NCI-H1694 treated with DMSO at 0.1 percent for 48 hours (cell line): ENCODE measurements around the gene NEO1.
A peak's percentile ranks its signal among the peaks of the same experiment; 100 is the strongest.

Source experiments
- DNase-seq: peaks from one replicate; lab custom pipeline; 2025; lab: John Stamatoyannopoulos, UW

The NEO1 gene

GRCh38 chr15:73031648-73032047 lies 20.6 kb upstream of the NEO1 start:
- DNase-seq: no peak

- no peak for DNase-seq
These were observed 18.7 kb upstream of the NEO1 start for GRCh38 chr15:73033611-73034010.

GRCh38 chr15:73034221-73034620 lies 18.0 kb upstream of the NEO1 start:
- peak; percentile 74 for DNase-seq

- peak; percentile 34 for DNase-seq
These were observed 17.0 kb upstream of the NEO1 start for GRCh38 chr15:73035221-73035620.

- DNase-seq: no peak
These were observed 14.0 kb upstream of the NEO1 start for GRCh38 chr15:73038220-73038619.

- DNase-seq: no peak
These were observed 6.2 kb upstream of the NEO1 start for GRCh38 chr15:73046073-73046472.

GRCh38 chr15:73047882-73048281 lies 4.4 kb upstream of the NEO1 start:
- no peak for DNase-seq

GRCh38 chr15:73048624-73049295 lies 3.5 kb upstream of the NEO1 start:
- no peak for DNase-seq

GRCh38 chr15:73049564-73050215 lies 2.6 kb upstream of the NEO1 start:
- DNase-seq: no peak

GRCh38 chr15:73050561-73051295 lies 1.5 kb upstream of the NEO1 start:
- no peak for DNase-seq

- no peak for DNase-seq
These were observed 864 bp upstream of the NEO1 start for GRCh38 chr15:73051391-73051806.

- peak; percentile 31 for DNase-seq
These were observed 562 bp downstream of the NEO1 start for GRCh38 chr15:73052653-73053397.

GRCh38 chr15:73053398-73053723 lies 1.1 kb downstream of the NEO1 start:
- no peak for DNase-seq

- DNase-seq: no peak
These were observed 2.2 kb downstream of the NEO1 start for GRCh38 chr15:73054417-73054953.

- no peak for DNase-seq
These were observed 4.2 kb downstream of the NEO1 start for GRCh38 chr15:73056460-73056859.

GRCh38 chr15:73058437-73058836 lies 6.2 kb downstream of the NEO1 start:
- no peak for DNase-seq

- no peak for DNase-seq
These were observed 12.9 kb downstream of the NEO1 start for GRCh38 chr15:73065114-73065513.

GRCh38 chr15:73069109-73069508 lies 16.8 kb downstream of the NEO1 start:
- DNase-seq: no peak

- DNase-seq: no peak
These were observed 20.6 kb downstream of the NEO1 start for GRCh38 chr15:73072894-73073293.

GRCh38 chr15:73074241-73074640 lies 22.0 kb downstream of the NEO1 start:
- no peak for DNase-seq

GRCh38 chr15:73075160-73075859 lies 23.0 kb downstream of the NEO1 start:
- DNase-seq: no peak

GRCh38 chr15:73078291-73078690 lies 26.0 kb downstream of the NEO1 start:
- DNase-seq: no peak
